ENCODE data around the gene DYRK3. TPM values are rescaled to one million over a fixed set of nuclear protein-coding genes. Genes with fewer than 3 reads are reported as not detected.

DYRK3 gene
- total and polyA plus RNA-seq, 9 of the 15 experiments (the other 6 are each of a cell fraction or from before 2014, with no cell fraction given) = 4.5 to 33.7 (median 25.7) TPM

GRCh38 chr1:206612129-206612876 lies 23.0 kb upstream of the DYRK3 start, which contains the start of gene EIF2D (continued):
- peak in 1 of 2 experiments; percentile 83; a peak in 2 of 4 replicates for TF ChIP-seq ZMIZ1 (IDR thresholded peaks at IDR 0.05; ENCODE audit: low read depth in 2 of 2, low read length in 2 of 2)
- TF ChIP-seq GMEB1 (CRISPR knock-in tag; IDR thresholded peaks at IDR 0.05) = peak; percentile 76
- TF ChIP-seq CREBBP (IDR thresholded peaks at IDR 0.05; ENCODE audit: low read depth, low read length) = no peak
- TF ChIP-seq SAFB2 (IDR thresholded peaks at IDR 0.05; ENCODE audit: borderline replicate concordance, low read depth, low read length, severe bottlenecking) = no peak
- TF ChIP-seq ZNF668 (CRISPR knock-in tag; IDR thresholded peaks at IDR 0.05) = peak; percentile 73; the same call in 1 of the 2 replicates
- TF ChIP-seq C11orf30 (IDR thresholded peaks at IDR 0.05; ENCODE audit: low read depth) = peak; percentile 100
- TF ChIP-seq NCOA2 (IDR thresholded peaks at IDR 0.05; ENCODE audit: partially characterized antibody in 2 of 2) = no peak
- TF ChIP-seq JUN (IDR thresholded peaks at IDR 0.05; ENCODE audit: borderline replicate concordance, low read depth, low read length) = peak; percentile 87
- TF ChIP-seq JUN (CRISPR knock-in tag; IDR thresholded peaks at IDR 0.05; ENCODE audit: borderline replicate concordance) = no peak
- TF ChIP-seq ZNF224 (CRISPR knock-in tag; IDR thresholded peaks at IDR 0.05) = no peak
- peak; percentile 96; the same call in 1 of the 2 replicates for TF ChIP-seq ATF6 (CRISPR knock-in tag; IDR thresholded peaks at IDR 0.05)
- TF ChIP-seq TRIM25 (IDR thresholded peaks at IDR 0.05; ENCODE audit: borderline replicate concordance) = peak; percentile 75; the same call in 1 of the 2 replicates
- TF ChIP-seq YY1 (IDR thresholded peaks at IDR 0.05; ENCODE audit: borderline replicate concordance in 1 of 3, control insufficient read depth in 1 of 3, extremely low read depth in 1 of 3, insufficient read depth in 3 of 3, insufficient read length in 1 of 3, insufficient replicate concordance in 2 of 3, low read depth in 1 of 3, low read length in 2 of 3) = peak; percentile 98 to 100 (median 100)
- 0 out of 2 replicates have a peak, but pooled peaks have one; percentile 6 for TF ChIP-seq BCOR (IDR thresholded peaks at IDR 0.05)
- peak; percentile 90 for TF ChIP-seq NUFIP1 (IDR thresholded peaks at IDR 0.05; ENCODE audit: partially characterized antibody)
- TF ChIP-seq NFRKB (IDR thresholded peaks at IDR 0.05; ENCODE audit: low read depth) = peak; percentile 98
- peak; percentile 89 for TF ChIP-seq ZNF644 (tag; IDR thresholded peaks at IDR 0.05; ENCODE audit: low read depth)
